ENCODE results near the gene TULP3.

TULP3 gene

GRCh38 chr12:2857021-2857431, 33.7 kb upstream of the TULP3 start, which contains the start of gene TEX52:
Gene TEX52, minus strand, starts transcription at chr12:2857039. Its CDS starts 13 bp downstream, at chr12:2857026.
- Histone ChIP-seq H3K36me3 (ENCODE audit: control insufficient read depth in 2 of 2, insufficient read depth in 1 of 2, low read length in 2 of 2) (peaks cover 24 to 43% of the 10 kb centered on the region in 2 experiments), H3K4me1 (ENCODE audit: control insufficient read depth, insufficient read depth, low read length) (no peaks in the 10 kb centered on the region), H3K27ac (ENCODE audit: extremely low read depth, low read depth, low read length) (no peak within 1 kb of the TSS), H3K4me3 (ENCODE audit: low read depth, low read length) (no peak within 1 kb of the TSS), H3K9me3 (ENCODE audit: control insufficient read depth, insufficient read depth, low read depth, low read length) (no peaks in the 10 kb centered on the region)
- ChIA-PET CTCF (interaction anchor here (0.7 to 5.3 kb wide), 2 partner anchors 11 to 210 kb away, joined by 3 to 20 read pairs; no protein-coding TSS in a partner anchor), POLR2A (interaction anchor here (1.1 to 1.8 kb wide), 4 partner anchors 11 to 44 kb away, joined by 4 to 5 read pairs (median 4); partner anchors contain the start of genes FOXM1, ITFG2 and RHNO1)
- TF ChIP-seq ZNF585B (tag by site-specific recombination; IDR thresholded peaks at IDR 0.05), result no peak
- TF ChIP-seq ZNF354C (tag by site-specific recombination; IDR thresholded peaks at IDR 0.05; ENCODE audit: borderline replicate concordance, low read depth), result no peak
- TF ChIP-seq ZNF677 (tag by site-specific recombination; IDR thresholded peaks at IDR 0.05), result no peak
- TF ChIP-seq ZFP41 (tag by site-specific recombination; IDR thresholded peaks at IDR 0.05; ENCODE audit: borderline replicate concordance), result no peak
- no peak for TF ChIP-seq ZFP37 (tag by site-specific recombination; IDR thresholded peaks at IDR 0.05)
- no peak for TF ChIP-seq HOXA7 (CRISPR knock-in tag; IDR thresholded peaks at IDR 0.05; ENCODE audit: borderline replicate concordance)
- no peak for TF ChIP-seq KLF16 (tag by site-specific recombination; IDR thresholded peaks at IDR 0.05)
- no peak for TF ChIP-seq SP2 (tag by site-specific recombination; IDR thresholded peaks at IDR 0.05)
- no peak for TF ChIP-seq ZBTB21 (tag by site-specific recombination; IDR thresholded peaks at IDR 0.05)
- no peak for TF ChIP-seq ZBTB6 (tag by site-specific recombination; IDR thresholded peaks at IDR 0.05)
- no peak for TF ChIP-seq SALL2 (tag by site-specific recombination; IDR thresholded peaks at IDR 0.05; ENCODE audit: borderline replicate concordance)
- no peak for TF ChIP-seq TCF7L2 (IDR thresholded peaks at IDR 0.05; ENCODE audit: borderline replicate concordance, low read depth, low read length)
- no peak for TF ChIP-seq ZNF791 (tag by site-specific recombination; IDR thresholded peaks at IDR 0.05)
- no peak for TF ChIP-seq SETDB1 (IDR thresholded peaks at IDR 0.05; ENCODE audit: insufficient read length, low read length)
- TF ChIP-seq, protein P1, sequence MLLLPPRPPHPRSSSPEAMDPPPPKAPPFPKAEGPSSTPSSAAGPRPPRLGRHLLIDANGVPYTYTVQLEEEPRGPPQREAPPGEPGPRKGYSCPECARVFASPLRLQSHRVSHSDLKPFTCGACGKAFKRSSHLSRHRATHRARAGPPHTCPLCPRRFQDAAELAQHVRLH (tag by site-specific recombination; IDR thresholded peaks at IDR 0.05), result no peak

GRCh38 chr12:2857576-2857975, 33.1 kb upstream of the TULP3 start:
- Histone ChIP-seq H3K36me3 (ENCODE audit: control insufficient read depth in 2 of 2, insufficient read depth in 1 of 2, low read length in 2 of 2) (peaks cover 29 to 48% of the 10 kb centered on the region in 2 experiments), H3K9me3 (ENCODE audit: control insufficient read depth, insufficient read depth, low read depth, low read length) (no peaks in the 10 kb centered on the region), H3K4me3 (ENCODE audit: low read depth, low read length) (no peak overlapping the region), H3K27ac (ENCODE audit: extremely low read depth, low read depth, low read length) (no peak overlapping the region), H3K4me1 (ENCODE audit: control insufficient read depth, insufficient read depth, low read length) (no peaks in the 10 kb centered on the region)
- POLR2A ChIA-PET, result interaction anchor here (1.1 to 1.8 kb wide), 4 partner anchors 12 to 45 kb away, joined by 4 to 5 read pairs (median 4); partner anchors contain the start of genes FOXM1, ITFG2 and RHNO1
- CTCF ChIA-PET, result interaction anchor here (5.3 kb wide), 1 partner anchor 12 kb away, joined by 20 read pairs; no protein-coding TSS in a partner anchor
- no peak for TF ChIP-seq ZBTB7A (tag by site-specific recombination; IDR thresholded peaks at IDR 0.05; ENCODE audit: low read depth)
- TF ChIP-seq IKZF3 (tag by site-specific recombination; IDR thresholded peaks at IDR 0.05), result peak; percentile 10; the same call in 1 of the 2 replicates
- no peak for TF ChIP-seq ZNF148 (tag by site-specific recombination; IDR thresholded peaks at IDR 0.05; ENCODE audit: borderline replicate concordance)

- peaks cover 36 to 56% of the 10 kb centered on the region in 2 experiments for H3K36me3 ChIP-seq (ENCODE audit: control insufficient read depth in 2 of 2, insufficient read depth in 1 of 2, low read length in 2 of 2)
- no peaks in the 10 kb centered on the region for H3K9me3 ChIP-seq (ENCODE audit: control insufficient read depth, insufficient read depth, low read depth, low read length)
- no peak for TF ChIP-seq ZNF837 (tag by site-specific recombination; IDR thresholded peaks at IDR 0.05)
- TF ChIP-seq ZNF514 (tag by site-specific recombination; IDR thresholded peaks at IDR 0.05), result no peak
- no peak for TF ChIP-seq ZNF660 (tag by site-specific recombination; IDR thresholded peaks at IDR 0.05)
- TF ChIP-seq ZNF221 (tag by site-specific recombination; IDR thresholded peaks at IDR 0.05; ENCODE audit: borderline replicate concordance), result no peak
- ChIA-PET CTCF (interaction anchor here (5.3 kb wide), 1 partner anchor 13 kb away, joined by 20 read pairs; no protein-coding TSS in a partner anchor), POLR2A (no interaction called here)
- no peak overlapping the region for H3K27ac ChIP-seq (ENCODE audit: extremely low read depth, low read depth, low read length)
- H3K4me1 ChIP-seq (ENCODE audit: control insufficient read depth, insufficient read depth, low read length), result no peaks in the 10 kb centered on the region
- H3K4me3 ChIP-seq (ENCODE audit: low read depth, low read length), result no peak overlapping the region
These were observed 32.4 kb upstream of the TULP3 start for GRCh38 chr12:2858334-2858733.
